ENCODE results near the gene CAMK1D.

The CAMK1D gene

GRCh38 chr10:12609435-12609834 lies 260.1 kb downstream of the CAMK1D start:
- Histone ChIP-seq H3K4me3 (ENCODE audit: low read length) (no peak overlapping the region), H3K4me1 (ENCODE audit: low read length) (peaks cover 10% of the 10 kb centered on the region), H2AFZ (ENCODE audit: low read length) (no peak overlapping the region), H3K36me3 (replicated peaks; ENCODE audit: insufficient read depth, low read length) (no peaks in the 10 kb centered on the region), H3K9me2 (replicated peaks; ENCODE audit: insufficient read depth, low read length) (no peaks in the 10 kb centered on the region), H3K27me3 (replicated peaks; ENCODE audit: insufficient read depth, low read length) (no peaks in the 10 kb centered on the region), H3K79me2 (ENCODE audit: low read length) (peaks cover 12% of the 10 kb centered on the region; the same call in 1 of the 2 replicates), H3F3A (ENCODE audit: insufficient read depth, low read length) (peaks cover 6% of the 10 kb centered on the region; the same call in 1 of the 2 replicates), H3K4me2 (ENCODE audit: low read depth, low read length) (no peak overlapping the region), H4K20me1 (ENCODE audit: insufficient read depth, low read length) (no peaks in the 10 kb centered on the region), H3K27ac (ENCODE audit: low read length) (no peak overlapping the region), H3K9me3 (replicated peaks; ENCODE audit: insufficient read depth, low read length) (no peaks in the 10 kb centered on the region), H3K9ac (ENCODE audit: low read length) (no peak overlapping the region)
- no peak for TF ChIP-seq EZH2phosphoT487 (IDR thresholded peaks at IDR 0.05; ENCODE audit: low read length)
- TF ChIP-seq EZH2 (optimal IDR thresholded peaks at IDR 0.05; ENCODE audit: low read depth, low read length) = no peak
- no peak for TF ChIP-seq CTCF (IDR thresholded peaks at IDR 0.05; ENCODE audit: low read length)
- no peak for DNase-seq

GRCh38 chr10:12613136-12613535 lies 263.8 kb downstream of the CAMK1D start:
- Histone ChIP-seq H3K4me1 (ENCODE audit: low read length) (no peaks in the 10 kb centered on the region), H3K9me2 (replicated peaks; ENCODE audit: insufficient read depth, low read length) (no peaks in the 10 kb centered on the region), H3K27me3 (replicated peaks; ENCODE audit: insufficient read depth, low read length) (no peaks in the 10 kb centered on the region), H3K9me3 (replicated peaks; ENCODE audit: insufficient read depth, low read length) (no peaks in the 10 kb centered on the region), H3K79me2 (ENCODE audit: low read length) (no peaks in the 10 kb centered on the region), H3K27ac (ENCODE audit: low read length) (no peak overlapping the region), H3K9ac (ENCODE audit: low read length) (no peak overlapping the region), H3F3A (ENCODE audit: insufficient read depth, low read length) (no peaks in the 10 kb centered on the region), H3K4me3 (ENCODE audit: low read length) (no peak overlapping the region), H3K4me2 (ENCODE audit: low read depth, low read length) (no peak overlapping the region), H3K36me3 (replicated peaks; ENCODE audit: insufficient read depth, low read length) (no peaks in the 10 kb centered on the region), H4K20me1 (ENCODE audit: insufficient read depth, low read length) (no peaks in the 10 kb centered on the region), H2AFZ (ENCODE audit: low read length) (no peak overlapping the region)
- no peak for DNase-seq
- no peak for TF ChIP-seq EZH2phosphoT487 (IDR thresholded peaks at IDR 0.05; ENCODE audit: low read length)
- TF ChIP-seq CTCF (IDR thresholded peaks at IDR 0.05; ENCODE audit: low read length) = no peak
- no peak for TF ChIP-seq EZH2 (optimal IDR thresholded peaks at IDR 0.05; ENCODE audit: low read depth, low read length)

- no peaks in the 10 kb centered on the region for H3K9me3 ChIP-seq (replicated peaks; ENCODE audit: insufficient read depth, low read length)
- no peaks in the 10 kb centered on the region for H3K9me2 ChIP-seq (replicated peaks; ENCODE audit: insufficient read depth, low read length)
- no peak overlapping the region for H2AFZ ChIP-seq (ENCODE audit: low read length)
- H3K79me2 ChIP-seq (ENCODE audit: low read length) = peaks cover 6% of the 10 kb centered on the region; the same call in 1 of the 2 replicates
- no peak overlapping the region for H3K9ac ChIP-seq (ENCODE audit: low read length)
- DNase-seq = no peak
- H3K4me1 ChIP-seq (ENCODE audit: low read length) = no peaks in the 10 kb centered on the region
- H3F3A ChIP-seq (ENCODE audit: insufficient read depth, low read length) = no peaks in the 10 kb centered on the region
- H3K4me2 ChIP-seq (ENCODE audit: low read depth, low read length) = no peak overlapping the region
- H3K4me3 ChIP-seq (ENCODE audit: low read length) = no peak overlapping the region
- no peaks in the 10 kb centered on the region for H4K20me1 ChIP-seq (ENCODE audit: insufficient read depth, low read length)
- H3K27me3 ChIP-seq (replicated peaks; ENCODE audit: insufficient read depth, low read length) = no peaks in the 10 kb centered on the region
- H3K36me3 ChIP-seq (replicated peaks; ENCODE audit: insufficient read depth, low read length) = no peaks in the 10 kb centered on the region
- TF ChIP-seq CTCF (IDR thresholded peaks at IDR 0.05; ENCODE audit: low read length) (no peak), EZH2phosphoT487 (IDR thresholded peaks at IDR 0.05; ENCODE audit: low read length) (no peak), EZH2 (optimal IDR thresholded peaks at IDR 0.05; ENCODE audit: low read depth, low read length) (no peak)
- no peak overlapping the region for H3K27ac ChIP-seq (ENCODE audit: low read length)
Measured at GRCh38 chr10:12614177-12614995, 265.0 kb downstream of the CAMK1D start.
